GM18951 (cell line): Measurements from ENCODE around the gene ZBTB33.

Experiments
- POLR2A ChIP-seq: IDR thresholded peaks from 4 replicates; pipeline ENCODE4 v1.6.1; 2011; ENCODE audit warnings: mild to moderate bottlenecking; ENCODE audit not compliant: insufficient read length, insufficient read depth; ENCODE audit errors: extremely low read depth
- in situ Hi-C: fragments of 300-500 bp; cut with MboI; formaldehyde crosslinking; loops from one replicate; pipeline ENCODE4 v1.12.0; 2022; ENCODE audit warnings: low sequenced_read_pairs, mixed read lengths, inconsistent platforms; ENCODE audit not compliant: unreplicated experiment

ZBTB33 gene

DNA sequence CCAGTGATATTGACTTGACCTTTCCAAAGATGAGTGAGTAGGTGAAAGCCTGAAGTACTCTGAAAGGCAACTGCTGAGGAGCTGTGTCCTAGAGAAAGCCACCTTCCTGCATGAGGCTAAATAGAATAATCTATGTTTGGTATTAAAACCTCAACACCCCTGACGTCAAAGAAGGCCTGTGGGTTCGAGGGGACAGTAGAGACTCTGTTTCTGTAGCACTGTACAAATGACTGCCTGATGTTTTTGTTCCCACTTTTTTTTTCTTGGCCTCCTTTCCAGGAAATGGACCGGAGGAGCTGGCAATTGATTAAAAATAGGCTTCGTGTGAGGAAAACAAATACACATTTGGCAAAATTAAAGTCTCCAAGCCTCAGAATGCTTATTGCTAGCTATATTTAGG, 31.1 kb downstream of the ZBTB33 start:
- no peak for TF ChIP-seq POLR2A
- in situ Hi-C loops: no loop called here

DNA sequence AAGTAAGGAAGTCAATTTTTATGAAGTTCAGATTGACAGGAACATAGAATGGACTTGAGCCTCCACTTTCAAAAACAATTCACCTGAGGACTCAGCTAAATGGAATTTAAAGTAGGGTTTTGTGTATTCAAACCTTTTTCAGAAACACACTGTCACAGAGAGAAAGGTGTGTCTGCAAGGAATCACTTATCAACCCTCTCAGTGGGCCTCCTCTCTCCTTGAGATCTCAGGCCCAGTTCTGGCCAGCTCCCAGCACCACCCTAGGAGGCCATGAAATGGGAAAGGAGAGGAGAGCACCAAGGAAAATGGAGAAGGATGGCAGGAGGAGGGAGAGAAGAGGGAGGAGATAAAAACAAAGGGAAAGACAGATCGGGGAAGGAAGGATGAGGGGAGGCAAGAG, 32.1 kb downstream of the ZBTB33 start:
- in situ Hi-C loops: no loop called here
- no peak for TF ChIP-seq POLR2A

DNA sequence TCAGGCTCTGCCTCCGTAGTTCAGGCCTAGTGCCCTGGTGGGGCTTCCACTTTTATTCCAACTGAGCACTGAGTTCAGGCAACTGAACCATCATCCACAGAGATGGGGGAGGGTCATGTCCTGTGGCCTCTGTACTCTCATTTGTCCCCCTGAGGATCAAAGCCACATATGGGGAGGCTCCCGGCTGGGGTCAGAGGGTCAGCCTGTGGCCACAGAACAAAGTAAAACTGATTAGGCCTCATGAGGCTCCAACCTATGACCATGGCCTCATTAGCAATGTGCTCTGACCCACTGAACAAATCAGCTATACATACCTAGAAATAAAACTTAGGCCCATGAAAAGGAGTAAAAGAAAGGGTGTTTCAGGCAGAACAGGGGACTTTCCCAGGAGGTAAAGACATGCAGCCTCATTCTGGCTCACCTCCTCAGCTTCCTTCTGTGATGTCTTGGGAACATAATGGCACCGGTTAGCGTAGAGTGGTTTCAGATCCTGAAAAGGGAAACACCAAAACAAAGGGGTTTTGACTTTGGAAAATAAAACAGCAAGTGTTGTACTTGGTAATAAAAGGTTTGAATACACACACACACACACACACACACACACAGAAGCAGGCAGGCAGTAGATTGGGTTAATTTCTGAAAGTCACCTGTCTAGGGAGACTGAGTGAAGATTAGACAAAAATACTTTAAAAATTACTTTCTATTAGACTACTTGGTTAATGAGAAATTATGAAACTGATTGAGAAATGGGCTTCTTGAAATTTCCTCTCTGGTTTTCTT, 36.3 kb downstream of the ZBTB33 start:
- in situ Hi-C loops: no loop called here
- no peak for TF ChIP-seq POLR2A

DNA sequence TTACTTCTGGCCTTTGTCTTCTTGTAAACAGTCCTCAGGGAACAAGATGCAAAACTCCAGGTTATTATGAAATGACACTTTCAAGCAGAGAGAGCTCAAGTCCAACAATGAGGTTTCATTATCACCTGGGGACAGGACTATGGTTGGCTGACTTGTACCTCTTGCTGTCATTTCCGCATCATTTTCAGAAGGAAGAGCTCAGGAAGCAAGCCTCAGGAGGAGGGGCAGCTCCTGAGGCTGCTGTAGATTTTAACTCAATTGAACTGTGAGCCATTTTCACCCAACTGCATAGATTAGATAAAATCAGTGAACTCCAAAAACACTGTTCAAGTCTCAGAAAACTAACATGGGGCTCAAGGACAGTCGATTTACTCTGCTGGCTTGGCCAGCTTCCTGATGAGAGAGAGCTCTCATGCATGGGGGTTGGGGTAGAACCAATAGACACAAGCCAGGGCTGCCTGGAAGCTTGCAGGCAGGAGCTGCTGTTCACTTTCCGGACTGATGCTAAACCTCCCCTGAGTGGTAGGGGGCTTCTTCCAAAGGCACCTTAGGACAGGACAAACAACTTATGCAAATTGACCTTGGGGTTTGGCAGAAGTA, 37.0 kb downstream of the ZBTB33 start:
- in situ Hi-C loops: no loop called here

DNA sequence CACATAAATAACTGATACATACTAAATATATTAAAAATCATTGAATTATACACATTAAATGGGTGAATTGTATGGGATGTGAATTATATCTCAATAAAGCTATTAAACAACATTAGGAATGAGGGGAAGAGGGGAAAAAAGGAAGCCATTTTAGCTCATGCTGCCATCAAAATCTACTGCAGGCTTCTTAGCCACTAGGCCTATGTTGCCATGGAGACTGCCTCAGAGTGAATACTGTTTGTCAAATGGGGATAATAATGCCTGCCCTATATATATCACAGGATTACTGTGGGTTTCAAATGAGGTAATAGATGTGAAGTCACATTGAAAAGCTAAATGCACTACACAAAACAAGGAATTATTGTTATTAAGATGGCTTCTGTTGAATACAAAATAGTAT, 39.5 kb downstream of the ZBTB33 start:
- in situ Hi-C loops: no loop called here

More for the DNA sequence above, 37.0 kb downstream of the ZBTB33 start:
- no peak for TF ChIP-seq POLR2A

DNA sequence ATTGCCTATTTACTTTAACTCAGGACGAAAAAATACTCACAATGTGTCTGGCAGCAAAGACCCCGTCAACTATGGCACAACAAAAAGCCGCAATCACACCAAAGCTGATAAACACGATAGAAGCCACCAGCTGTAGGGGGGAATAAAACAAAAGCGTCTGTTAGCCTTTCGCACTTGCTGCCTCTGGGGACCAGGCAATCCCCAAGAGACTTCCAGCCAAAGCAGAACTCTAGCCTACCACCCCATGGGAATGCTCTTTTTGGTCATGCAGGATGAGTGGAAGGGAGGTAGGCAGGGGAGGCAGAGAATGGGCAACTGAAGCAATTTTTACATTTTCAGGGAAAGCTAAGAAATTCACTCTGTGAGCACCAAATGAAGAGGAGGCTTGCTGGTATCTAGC, 40.6 kb downstream of the ZBTB33 start:
- TF ChIP-seq POLR2A: no peak
- in situ Hi-C loops: no loop called here

More for the DNA sequence above, 39.5 kb downstream of the ZBTB33 start:
- no peak for TF ChIP-seq POLR2A

DNA sequence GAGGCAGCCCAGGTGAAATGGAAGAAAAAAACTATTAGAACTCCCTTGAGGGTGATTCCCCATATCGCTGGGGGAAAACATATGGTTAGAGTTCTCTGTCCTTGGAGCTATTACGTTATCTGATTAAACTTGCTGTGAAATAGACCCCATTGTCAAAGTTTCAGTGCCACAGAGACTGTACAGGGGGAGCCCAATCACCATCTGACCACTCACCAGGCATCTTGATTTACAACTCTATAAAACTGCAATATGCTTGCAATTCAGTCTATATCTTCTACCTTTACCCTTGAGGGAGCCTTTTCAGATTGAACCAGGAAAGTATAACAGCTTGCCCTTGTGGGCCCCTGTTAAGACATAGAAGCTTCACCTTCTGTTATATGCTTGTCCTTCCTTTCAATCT, 42.4 kb downstream of the ZBTB33 start:
- in situ Hi-C loops: no loop called here
- TF ChIP-seq POLR2A: no peak

DNA sequence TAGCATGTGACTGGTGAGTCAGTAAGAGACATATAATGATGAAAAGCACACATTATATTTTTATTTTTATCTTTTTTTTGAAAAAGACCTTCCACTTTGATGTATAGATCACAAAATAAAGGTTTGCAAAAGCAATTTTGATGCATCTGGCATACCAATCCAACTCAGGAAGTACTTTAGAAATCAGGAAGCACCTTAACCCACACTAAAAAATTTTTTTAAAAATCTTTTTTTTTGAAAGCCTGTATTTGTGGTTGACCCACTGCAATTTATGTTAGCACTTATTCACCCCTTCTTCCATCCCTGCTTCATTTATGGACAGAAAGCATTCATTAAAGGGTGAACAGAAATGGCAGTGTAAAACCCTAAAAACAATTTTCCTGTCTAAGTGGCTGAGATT, 44.0 kb downstream of the ZBTB33 start:
- in situ Hi-C loops: no loop called here
- no peak for TF ChIP-seq POLR2A

DNA sequence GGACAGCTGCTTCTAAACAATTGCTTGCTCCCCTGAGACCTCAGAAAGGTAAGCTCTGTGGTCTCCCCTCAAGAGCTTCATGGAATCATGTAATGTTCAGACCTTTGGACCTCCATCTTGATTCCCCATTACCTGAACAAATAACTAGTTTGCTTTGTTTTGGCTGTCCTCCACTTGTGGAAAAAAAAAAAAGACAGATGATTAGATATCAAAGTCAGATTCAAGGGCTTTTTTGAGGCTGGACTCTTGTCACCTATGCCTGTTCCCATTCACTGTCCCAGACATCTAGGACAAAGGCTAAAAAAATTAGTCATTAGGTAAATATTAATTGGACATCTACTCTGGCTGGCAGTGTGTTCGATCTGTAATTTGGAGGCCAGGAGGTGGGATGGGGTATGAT, 47.3 kb downstream of the ZBTB33 start:
- in situ Hi-C loops: no loop called here
- TF ChIP-seq POLR2A: no peak

DNA sequence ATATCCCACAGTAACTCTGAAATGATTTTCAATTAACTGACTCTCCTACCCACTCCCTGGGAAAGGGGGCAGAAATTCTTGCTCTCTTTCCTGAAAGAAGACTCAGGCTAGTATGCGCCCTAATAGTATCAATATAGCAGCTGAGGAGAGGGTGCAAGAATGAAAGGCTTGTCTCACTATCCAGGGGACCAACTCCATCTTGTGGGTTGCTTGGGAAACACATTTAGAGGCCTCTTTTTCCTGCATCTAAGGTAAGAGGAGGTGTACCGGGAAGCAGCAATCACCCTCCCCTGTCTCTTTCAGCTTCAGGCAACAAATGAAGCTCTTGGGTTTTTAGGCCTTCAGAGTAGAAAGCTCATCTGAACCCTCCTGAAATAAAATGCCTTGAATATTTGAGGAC, 49.3 kb downstream of the ZBTB33 start:
- in situ Hi-C loops: no loop called here
- TF ChIP-seq POLR2A: no peak

DNA sequence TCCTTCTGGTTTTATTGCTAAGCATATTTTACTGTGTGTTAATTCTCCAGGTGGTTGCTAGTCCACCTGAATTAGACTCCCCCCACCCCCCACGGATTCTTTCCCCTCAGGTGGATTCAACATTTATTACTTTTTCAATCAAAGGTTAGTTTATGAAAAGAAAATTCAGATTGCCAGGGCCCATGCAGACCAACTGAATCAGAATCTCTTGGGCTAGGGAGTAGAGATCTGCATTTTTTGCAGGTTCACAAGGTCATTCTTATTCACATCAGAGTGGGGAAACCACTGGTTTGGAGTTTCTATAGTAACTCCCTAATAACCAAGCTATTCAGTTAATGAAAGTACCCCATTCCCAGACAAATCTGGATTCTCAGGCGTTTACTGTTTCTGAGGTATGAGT, 50.9 kb downstream of the ZBTB33 start:
- in situ Hi-C loops: no loop called here
- TF ChIP-seq POLR2A: no peak

DNA sequence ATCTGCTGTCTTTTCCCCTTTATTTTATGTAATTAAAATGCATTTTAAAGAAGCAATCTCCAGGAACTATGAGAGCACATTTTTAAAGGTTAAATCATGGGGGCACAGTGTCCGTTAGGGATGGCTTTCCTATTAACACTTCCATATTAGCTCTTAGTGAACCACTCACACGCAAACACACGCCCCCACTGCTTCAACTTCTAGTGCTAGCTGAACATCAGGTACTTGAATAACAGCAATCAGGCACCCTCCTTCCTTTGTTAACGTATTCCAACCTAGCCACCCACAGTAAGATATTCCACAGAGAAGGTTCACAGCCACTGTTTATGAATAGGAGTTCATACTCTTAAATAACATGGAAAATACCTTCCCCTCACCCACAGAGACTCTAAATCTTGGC, 51.3 kb downstream of the ZBTB33 start:
- in situ Hi-C loops: no loop called here
- no peak for TF ChIP-seq POLR2A

DNA sequence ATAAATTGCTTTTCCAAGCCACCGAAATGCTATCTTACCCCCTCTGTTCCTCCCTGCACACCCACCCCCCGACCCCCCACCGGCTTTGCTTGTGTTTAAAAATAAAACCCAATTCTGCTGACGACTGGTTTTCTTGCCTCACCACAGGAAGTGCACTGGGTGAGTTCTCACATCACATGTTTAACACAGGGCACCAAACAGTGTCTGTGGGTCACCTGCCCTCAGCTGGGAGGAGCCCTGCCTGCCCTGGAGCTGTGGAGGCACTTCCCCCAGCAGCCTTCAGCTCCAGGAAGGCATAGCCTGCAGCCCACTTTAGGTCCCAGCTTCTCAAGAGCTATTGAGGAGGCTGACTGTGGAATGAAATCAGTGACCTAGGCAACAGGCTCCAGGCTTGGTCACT, 51.8 kb downstream of the ZBTB33 start:
- TF ChIP-seq POLR2A: peak; percentile 44
- in situ Hi-C loops: no loop called here

DNA sequence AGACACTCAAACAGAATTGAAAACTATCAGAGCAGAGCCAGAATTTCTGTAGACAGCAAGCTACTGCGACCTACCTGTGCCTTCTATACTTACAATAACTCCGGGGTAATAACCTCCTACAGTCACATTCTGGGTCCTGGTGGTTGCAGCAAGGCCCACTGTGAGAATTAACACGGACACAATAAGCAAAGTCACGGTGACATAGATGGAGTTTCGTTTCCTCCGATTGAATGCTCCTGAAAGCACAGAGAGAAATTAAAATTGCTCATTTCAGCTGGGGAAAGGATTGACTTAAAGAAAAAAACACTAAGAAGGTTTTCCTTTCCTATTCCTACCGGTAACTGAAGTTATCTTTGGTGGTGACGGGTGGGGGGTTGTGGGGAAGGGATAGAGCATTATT, 53.6 kb downstream of the ZBTB33 start:
- in situ Hi-C loops: no loop called here

DNA sequence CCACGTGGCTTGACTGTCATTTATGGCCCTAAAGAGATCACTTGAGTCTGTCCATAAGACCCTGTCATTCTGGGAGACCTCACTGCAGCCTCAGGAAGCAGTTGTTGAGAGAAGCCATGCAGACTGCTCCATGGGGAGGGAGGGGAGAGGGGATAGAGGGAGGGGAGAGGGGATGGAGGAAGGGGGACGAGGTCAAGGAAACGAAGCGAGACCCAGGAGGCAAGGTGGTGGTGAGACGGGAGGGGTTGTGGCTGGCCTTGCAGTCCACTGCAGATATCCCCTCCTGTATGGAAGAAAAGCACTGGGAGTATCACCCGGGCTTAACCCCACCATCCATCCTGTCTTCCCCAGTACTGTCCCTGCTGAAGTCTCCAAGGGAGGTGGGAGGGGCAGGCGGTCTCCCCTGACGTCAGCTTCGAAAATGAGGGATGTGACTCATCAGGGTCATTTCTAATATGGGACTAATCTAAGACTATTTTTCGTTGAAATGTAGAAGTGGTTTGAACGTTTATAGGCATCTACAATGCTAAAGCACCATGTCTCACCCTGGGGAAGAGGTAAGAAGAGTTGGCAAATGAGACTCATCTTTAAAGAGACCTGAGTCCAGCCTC, 55.0 kb downstream of the ZBTB33 start:
- in situ Hi-C loops: no loop called here

More for the DNA sequence above, 53.6 kb downstream of the ZBTB33 start:
- TF ChIP-seq POLR2A: no peak

More for the DNA sequence above, 55.0 kb downstream of the ZBTB33 start:
- TF ChIP-seq POLR2A: no peak
